ENCODE measurements around the gene HMGN4. TPM values are rescaled to one million over a fixed set of nuclear protein-coding genes. Genes with fewer than 3 reads are reported as not detected.

The HMGN4 gene
- total and polyA plus RNA-seq, 9 of the 15 experiments (the other 6 are each of a cell fraction or from before 2014, with no cell fraction given): 35.4 to 134 (median 94.1) TPM

GRCh38 chr6:26537160-26537845 lies 863 bp upstream of the HMGN4 start (continued):
- TF ChIP-seq, protein P1, sequence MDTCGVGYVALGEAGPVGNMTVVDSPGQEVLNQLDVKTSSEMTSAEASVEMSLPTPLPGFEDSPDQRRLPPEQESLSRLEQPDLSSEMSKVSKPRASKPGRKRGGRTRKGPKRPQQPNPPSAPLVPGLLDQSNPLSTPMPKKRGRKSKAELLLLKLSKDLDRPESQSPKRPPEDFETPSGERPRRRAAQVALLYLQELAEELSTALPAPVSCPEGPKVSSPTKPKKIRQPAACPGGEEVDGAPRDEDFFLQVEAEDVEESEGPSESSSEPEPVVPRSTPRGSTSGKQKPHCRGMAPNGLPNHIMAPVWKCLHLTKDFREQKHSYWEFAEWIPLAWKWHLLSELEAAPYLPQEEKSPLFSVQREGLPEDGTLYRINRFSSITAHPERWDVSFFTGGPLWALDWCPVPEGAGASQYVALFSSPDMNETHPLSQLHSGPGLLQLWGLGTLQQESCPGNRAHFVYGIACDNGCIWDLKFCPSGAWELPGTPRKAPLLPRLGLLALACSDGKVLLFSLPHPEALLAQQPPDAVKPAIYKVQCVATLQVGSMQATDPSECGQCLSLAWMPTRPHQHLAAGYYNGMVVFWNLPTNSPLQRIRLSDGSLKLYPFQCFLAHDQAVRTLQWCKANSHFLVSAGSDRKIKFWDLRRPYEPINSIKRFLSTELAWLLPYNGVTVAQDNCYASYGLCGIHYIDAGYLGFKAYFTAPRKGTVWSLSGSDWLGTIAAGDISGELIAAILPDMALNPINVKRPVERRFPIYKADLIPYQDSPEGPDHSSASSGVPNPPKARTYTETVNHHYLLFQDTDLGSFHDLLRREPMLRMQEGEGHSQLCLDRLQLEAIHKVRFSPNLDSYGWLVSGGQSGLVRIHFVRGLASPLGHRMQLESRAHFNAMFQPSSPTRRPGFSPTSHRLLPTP (IDR thresholded peaks at IDR 0.05; ENCODE audit: borderline replicate concordance, extremely low read depth, insufficient read length): peak; percentile 99
- TF ChIP-seq ZFPM2 (CRISPR knock-in tag; IDR thresholded peaks at IDR 0.05) (no peak), POLR2AphosphoS2 (IDR thresholded peaks at IDR 0.05; ENCODE audit: low read length) (no peak), KDM1A (IDR thresholded peaks at IDR 0.05) (peak in 1 of 2 experiments; percentile 71; a peak in 2 of 4 replicates), ZHX1 (conservative IDR thresholded peaks at IDR 0.05; ENCODE audit: low read length) (0 out of 2 replicates have a peak, but pooled peaks have one; percentile 69), ZNF347 (CRISPR knock-in tag; IDR thresholded peaks at IDR 0.05; ENCODE audit: low read depth) (no peak), ZNF143 (CRISPR knock-in tag; IDR thresholded peaks at IDR 0.05) (no peak; the same call in 1 of the 2 replicates), STAT5B (CRISPR knock-in tag; IDR thresholded peaks at IDR 0.05) (no peak), ZNF12 (CRISPR knock-in tag; IDR thresholded peaks at IDR 0.05) (no peak), TCFL5 (CRISPR knock-in tag; conservative IDR thresholded peaks at IDR 0.05) (no peak), ZNF174 (CRISPR knock-in tag; IDR thresholded peaks at IDR 0.05) (peak; percentile 75; the same call in 1 of the 2 replicates), PHF21A (IDR thresholded peaks at IDR 0.05; ENCODE audit: borderline replicate concordance, low read depth) (peak; percentile 47; the same call in 1 of the 2 replicates), TCF15 (CRISPR knock-in tag; IDR thresholded peaks at IDR 0.05) (peak; percentile 3; the same call in 1 of the 2 replicates)
- TF ChIP-seq, protein P2, sequence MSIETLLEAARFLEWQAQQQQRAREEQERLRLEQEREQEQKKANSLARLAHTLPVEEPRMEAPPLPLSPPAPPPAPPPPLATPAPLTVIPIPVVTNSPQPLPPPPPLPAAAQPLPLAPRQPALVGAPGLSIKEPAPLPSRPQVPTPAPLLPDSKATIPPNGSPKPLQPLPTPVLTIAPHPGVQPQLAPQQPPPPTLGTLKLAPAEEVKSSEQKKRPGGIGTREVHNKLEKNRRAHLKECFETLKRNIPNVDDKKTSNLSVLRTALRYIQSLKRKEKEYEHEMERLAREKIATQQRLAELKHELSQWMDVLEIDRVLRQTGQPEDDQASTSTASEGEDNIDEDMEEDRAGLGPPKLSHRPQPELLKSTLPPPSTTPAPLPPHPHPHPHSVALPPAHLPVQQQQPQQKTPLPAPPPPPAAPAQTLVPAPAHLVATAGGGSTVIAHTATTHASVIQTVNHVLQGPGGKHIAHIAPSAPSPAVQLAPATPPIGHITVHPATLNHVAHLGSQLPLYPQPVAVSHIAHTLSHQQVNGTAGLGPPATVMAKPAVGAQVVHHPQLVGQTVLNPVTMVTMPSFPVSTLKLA (conservative IDR thresholded peaks at IDR 0.05): peak; percentile 94 to 97
- TF ChIP-seq, protein P3, sequence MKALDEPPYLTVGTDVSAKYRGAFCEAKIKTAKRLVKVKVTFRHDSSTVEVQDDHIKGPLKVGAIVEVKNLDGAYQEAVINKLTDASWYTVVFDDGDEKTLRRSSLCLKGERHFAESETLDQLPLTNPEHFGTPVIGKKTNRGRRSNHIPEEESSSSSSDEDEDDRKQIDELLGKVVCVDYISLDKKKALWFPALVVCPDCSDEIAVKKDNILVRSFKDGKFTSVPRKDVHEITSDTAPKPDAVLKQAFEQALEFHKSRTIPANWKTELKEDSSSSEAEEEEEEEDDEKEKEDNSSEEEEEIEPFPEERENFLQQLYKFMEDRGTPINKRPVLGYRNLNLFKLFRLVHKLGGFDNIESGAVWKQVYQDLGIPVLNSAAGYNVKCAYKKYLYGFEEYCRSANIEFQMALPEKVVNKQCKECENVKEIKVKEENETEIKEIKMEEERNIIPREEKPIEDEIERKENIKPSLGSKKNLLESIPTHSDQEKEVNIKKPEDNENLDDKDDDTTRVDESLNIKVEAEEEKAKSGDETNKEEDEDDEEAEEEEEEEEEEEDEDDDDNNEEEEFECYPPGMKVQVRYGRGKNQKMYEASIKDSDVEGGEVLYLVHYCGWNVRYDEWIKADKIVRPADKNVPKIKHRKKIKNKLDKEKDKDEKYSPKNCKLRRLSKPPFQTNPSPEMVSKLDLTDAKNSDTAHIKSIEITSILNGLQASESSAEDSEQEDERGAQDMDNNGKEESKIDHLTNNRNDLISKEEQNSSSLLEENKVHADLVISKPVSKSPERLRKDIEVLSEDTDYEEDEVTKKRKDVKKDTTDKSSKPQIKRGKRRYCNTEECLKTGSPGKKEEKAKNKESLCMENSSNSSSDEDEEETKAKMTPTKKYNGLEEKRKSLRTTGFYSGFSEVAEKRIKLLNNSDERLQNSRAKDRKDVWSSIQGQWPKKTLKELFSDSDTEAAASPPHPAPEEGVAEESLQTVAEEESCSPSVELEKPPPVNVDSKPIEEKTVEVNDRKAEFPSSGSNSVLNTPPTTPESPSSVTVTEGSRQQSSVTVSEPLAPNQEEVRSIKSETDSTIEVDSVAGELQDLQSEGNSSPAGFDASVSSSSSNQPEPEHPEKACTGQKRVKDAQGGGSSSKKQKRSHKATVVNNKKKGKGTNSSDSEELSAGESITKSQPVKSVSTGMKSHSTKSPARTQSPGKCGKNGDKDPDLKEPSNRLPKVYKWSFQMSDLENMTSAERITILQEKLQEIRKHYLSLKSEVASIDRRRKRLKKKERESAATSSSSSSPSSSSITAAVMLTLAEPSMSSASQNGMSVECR (CRISPR knock-in tag; IDR thresholded peaks at IDR 0.05): no peak

Measured in K562 (cell line).